ENCODE results near the gene ZFY. TPM values are rescaled to one million over a fixed set of nuclear protein-coding genes. Genes with fewer than 3 reads are reported as not detected.

ZFY gene
- total RNA-seq, 3 donors from 2014 or later (not counting 1 experiment from before 2014, with no cell fraction given), result 29.7 to 31.4 TPM; not detected in 1

DNA sequence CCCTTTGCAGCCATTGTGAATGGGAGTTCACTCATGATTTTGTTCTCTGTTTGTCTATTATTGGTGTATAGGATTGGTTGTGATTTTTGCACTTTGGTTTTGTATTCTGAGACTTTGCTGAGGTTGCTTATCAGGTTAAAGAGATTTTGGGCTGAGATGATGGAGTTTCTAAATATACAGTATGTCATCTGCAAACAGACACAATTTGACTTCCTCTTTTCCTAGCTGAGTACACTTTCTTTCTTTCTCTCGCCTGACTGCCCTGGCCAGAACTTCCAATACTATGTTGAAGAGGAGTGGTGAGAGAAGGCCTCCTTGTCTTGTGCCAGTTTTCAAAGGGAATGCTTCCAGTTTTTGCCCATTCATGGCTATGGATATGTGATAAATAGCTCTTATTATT lies 81.4 kb downstream of the ZFY start:
- Histone ChIP-seq H3K4me3 (ENCODE audit: low read length) (no peak overlapping the region), H3K4me1 (ENCODE audit: control insufficient read depth, insufficient read depth, low read length) (no peaks in the 10 kb centered on the region), H3K36me3 (ENCODE audit: control insufficient read depth, insufficient read depth, low read length) (no peaks in the 10 kb centered on the region), H3K27ac (ENCODE audit: low read length) (no peak overlapping the region), H3K27me3 (ENCODE audit: control insufficient read depth, insufficient read depth, low read length) (no peaks in the 10 kb centered on the region), H3K9me3 (ENCODE audit: control insufficient read depth, insufficient read depth, low read length) (no peaks in the 10 kb centered on the region)
- intact Hi-C loops (cut with micrococcal nuclease), result no loop called here
- Mint-ChIP-seq H3K36me3 (no peaks in the 10 kb centered on the region), H3K4me1 (peaks cover 0 to 45% of the 10 kb centered on the region in 2 donors), H3K4me3 (no peak overlapping the region), H3K27ac (peak overlapping the region in 1 of 2 donors; percentile 65), H3K9me3 (no peaks in the 10 kb centered on the region), H3K27me3 (ENCODE audit: low read depth in 2 of 2) (no peaks in the 10 kb centered on the region)
- ATAC-seq, result no peak
- WGBS (ENCODE audit: insufficient coverage), result no CpG with 5 or more reads among the region's 1 CpG
- no peak for TF ChIP-seq CTCF (IDR thresholded peaks at IDR 0.05)
- no peak for DNase-seq

- intact Hi-C loops (cut with micrococcal nuclease), result no loop called here
- Histone ChIP-seq H3K9me3 (ENCODE audit: control insufficient read depth, insufficient read depth, low read length) (no peaks in the 10 kb centered on the region), H3K27ac (ENCODE audit: low read length) (no peak overlapping the region), H3K36me3 (ENCODE audit: control insufficient read depth, insufficient read depth, low read length) (no peaks in the 10 kb centered on the region), H3K27me3 (ENCODE audit: control insufficient read depth, insufficient read depth, low read length) (no peaks in the 10 kb centered on the region), H3K4me3 (ENCODE audit: low read length) (no peak overlapping the region), H3K4me1 (ENCODE audit: control insufficient read depth, insufficient read depth, low read length) (no peaks in the 10 kb centered on the region)
- no peak for DNase-seq
- Mint-ChIP-seq H3K4me1 (peaks cover 0 to 51% of the 10 kb centered on the region in 2 donors), H3K27ac (no peak overlapping the region), H3K36me3 (no peaks in the 10 kb centered on the region), H3K4me3 (no peak overlapping the region), H3K27me3 (ENCODE audit: low read depth in 2 of 2) (no peaks in the 10 kb centered on the region), H3K9me3 (no peaks in the 10 kb centered on the region)
- ATAC-seq, result no peak
- no CpG with 5 or more reads among the region's 1 CpG for WGBS (ENCODE audit: insufficient coverage)
- TF ChIP-seq CTCF (IDR thresholded peaks at IDR 0.05), result no peak
Observed at GRCh38 chrY:3018546-3018945, 83.4 kb downstream of the ZFY start.

DNA sequence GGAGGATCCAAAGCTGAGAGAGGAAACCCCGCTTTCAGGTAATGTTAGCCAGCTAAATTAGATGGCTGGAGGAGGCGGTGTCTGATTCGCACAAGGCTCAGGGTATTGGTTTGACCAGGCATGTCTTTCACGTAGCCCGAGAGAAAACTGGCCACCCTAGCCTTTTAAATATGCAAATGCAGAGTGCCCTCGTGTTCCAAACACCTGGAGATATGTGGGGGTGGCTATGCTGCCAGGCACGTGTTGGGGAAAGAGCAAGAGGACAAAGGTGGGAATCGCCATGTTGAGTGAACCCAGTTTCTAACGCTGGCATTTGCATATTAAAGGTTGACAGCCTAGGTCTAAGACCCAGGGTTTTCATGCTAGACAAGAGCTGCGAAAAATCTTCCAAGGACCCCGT lies 84.4 kb downstream of the ZFY start:
- Histone ChIP-seq H3K4me3 (ENCODE audit: low read length) (no peak overlapping the region), H3K27me3 (ENCODE audit: control insufficient read depth, insufficient read depth, low read length) (no peaks in the 10 kb centered on the region), H3K9me3 (ENCODE audit: control insufficient read depth, insufficient read depth, low read length) (no peaks in the 10 kb centered on the region), H3K36me3 (ENCODE audit: control insufficient read depth, insufficient read depth, low read length) (no peaks in the 10 kb centered on the region), H3K4me1 (ENCODE audit: control insufficient read depth, insufficient read depth, low read length) (no peaks in the 10 kb centered on the region), H3K27ac (ENCODE audit: low read length) (no peak overlapping the region)
- ATAC-seq (no peak), DNase-seq (no peak)
- H3K36me3 Mint-ChIP-seq, result no peaks in the 10 kb centered on the region
- H3K9me3 Mint-ChIP-seq, result no peaks in the 10 kb centered on the region
- TF ChIP-seq CTCF (IDR thresholded peaks at IDR 0.05), result no peak
- H3K27ac Mint-ChIP-seq, result no peak overlapping the region
- WGBS (ENCODE audit: insufficient coverage), result 92% methylated on average over 11 of the region's 11 CpGs
- H3K4me1 Mint-ChIP-seq, result peaks cover 0 to 53% of the 10 kb centered on the region in 2 donors
- no peak overlapping the region for H3K4me3 Mint-ChIP-seq
- H3K27me3 Mint-ChIP-seq (ENCODE audit: low read depth in 2 of 2), result no peaks in the 10 kb centered on the region
- intact Hi-C loops (cut with micrococcal nuclease), result no loop called here

DNA sequence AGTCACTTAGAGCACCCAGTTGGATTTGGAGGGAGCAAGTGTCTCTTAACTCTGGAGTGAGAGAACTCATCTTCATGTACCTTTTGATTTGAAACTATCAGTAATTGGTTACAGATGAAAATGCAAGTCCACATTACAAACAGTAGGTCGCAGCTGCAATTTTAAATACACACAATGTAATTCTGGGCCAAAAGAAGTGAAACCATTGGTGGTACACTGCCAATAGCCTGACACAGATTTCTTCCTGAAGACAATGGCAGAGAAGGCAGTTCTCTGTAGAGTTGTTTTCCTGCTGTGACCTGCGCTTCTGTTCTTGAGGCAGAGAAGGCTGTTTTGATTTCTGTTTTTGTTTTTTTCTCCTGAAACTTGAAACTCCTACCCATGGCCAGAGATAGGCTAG lies 86.0 kb downstream of the ZFY start:
- intact Hi-C loops (cut with micrococcal nuclease), result no loop called here
- Mint-ChIP-seq H3K36me3 (no peaks in the 10 kb centered on the region), H3K27ac (peak overlapping the region in 1 of 2 donors; percentile 40), H3K27me3 (ENCODE audit: low read depth in 2 of 2) (no peaks in the 10 kb centered on the region), H3K4me1 (peaks cover 0 to 48% of the 10 kb centered on the region in 2 donors), H3K4me3 (no peak overlapping the region), H3K9me3 (no peaks in the 10 kb centered on the region)
- TF ChIP-seq CTCF (IDR thresholded peaks at IDR 0.05), result no peak
- H3K4me1 ChIP-seq (ENCODE audit: control insufficient read depth, insufficient read depth, low read length), result no peaks in the 10 kb centered on the region
- H3K9me3 ChIP-seq (ENCODE audit: control insufficient read depth, insufficient read depth, low read length), result no peaks in the 10 kb centered on the region
- H3K27me3 ChIP-seq (ENCODE audit: control insufficient read depth, insufficient read depth, low read length), result no peaks in the 10 kb centered on the region
- DNase-seq, result no peak
- WGBS (ENCODE audit: insufficient coverage), result 75% methylated on average over 1 of the region's 2 CpGs
- no peak overlapping the region for H3K4me3 ChIP-seq (ENCODE audit: low read length)
- no peak for ATAC-seq
- no peaks in the 10 kb centered on the region for H3K36me3 ChIP-seq (ENCODE audit: control insufficient read depth, insufficient read depth, low read length)
- H3K27ac ChIP-seq (ENCODE audit: low read length), result no peak overlapping the region

Measured in natural killer cell (primary cell).